SK-N-MC (cell line): ENCODE measurements around the gene TIMM21.

ENCODE experiments used
- DNase-seq: peaks from one replicate; pipeline ENCODE4 v3.0.0-alpha.2; 2011; ENCODE audit warnings: low read depth, low spot score
- H3K27ac ChIP-seq: fragments of 200-600 bp; sonication (generic); 2 replicates; pipeline ENCODE4 v1.5.1; 2016; ENCODE audit warnings: mixed run types
- H3K36me3 ChIP-seq: fragments of 200-600 bp; sonication (generic); 2 replicates; pipeline ENCODE4 v1.6.1; 2017; ENCODE audit warnings: antibody characterized with exemption, low read length, mixed read lengths; ENCODE audit not compliant: insufficient read depth
- H3K4me3 ChIP-seq: fragments of 200-600 bp; sonication (generic); 2 replicates; pipeline ENCODE4 v1.5.1; 2016
- H3K9ac ChIP-seq: fragments of 200-600 bp; sonication (generic); 2 replicates; pipeline ENCODE4 v1.8.0; 2017; ENCODE audit warnings: mixed run types, mixed read lengths; ENCODE audit not compliant: insufficient read length
- H3K9me3 ChIP-seq: fragments of 200-600 bp; sonication (generic); 2 replicates; pipeline ENCODE4 v1.6.1; 2017; ENCODE audit warnings: low read depth, mild to moderate bottlenecking, antibody characterized with exemption, low read length, moderate library complexity, mixed read lengths
- EZH2 ChIP-seq: fragments of 200-600 bp; sonication (generic); IDR thresholded peaks from one replicate; pipeline ENCODE4 v1.6.1; 2017; ENCODE audit warnings: antibody characterized with exemption
- FOXP2 ChIP-seq: optimal IDR thresholded peaks from 2 replicates; pipeline ENCODE3; 2011; ENCODE audit warnings: mild to moderate bottlenecking, moderate library complexity; ENCODE audit not compliant: insufficient read depth; ENCODE audit errors: extremely low read length, control extremely low read depth
- POLR2AphosphoS5 ChIP-seq: IDR thresholded peaks from 2 replicates; pipeline ENCODE4 v1.6.1; 2012; ENCODE audit warnings: mild to moderate bottlenecking, low read depth, low read length, borderline replicate concordance

TIMM21 gene

GRCh38 chr18:74147779-74148542 is at the start of gene TIMM21, which contains the start of gene FBXO15:
TIMM21 (plus strand) TSS chr18:74148523; CDS start chr18:74148809, 286 bp downstream.
FBXO15 (minus strand) TSS chr18:74147834; CDS start chr18:74147785, 49 bp downstream.
- peak; percentile 92 for DNase-seq
- H3K27ac ChIP-seq, result peak within 1 kb of the TSS; percentile 96
- peak within 1 kb of the TSS; percentile 88 for H3K4me3 ChIP-seq
- H3K36me3 ChIP-seq, result peaks cover 13% of the 10 kb centered on the region
- no peaks in the 10 kb centered on the region for H3K9me3 ChIP-seq
- TF ChIP-seq FOXP2, result no peak
- TF ChIP-seq POLR2AphosphoS5, result peak; percentile 79; the same call in 1 of the 2 replicates
- peak within 1 kb of the TSS; percentile 95 for H3K9ac ChIP-seq

DNA sequence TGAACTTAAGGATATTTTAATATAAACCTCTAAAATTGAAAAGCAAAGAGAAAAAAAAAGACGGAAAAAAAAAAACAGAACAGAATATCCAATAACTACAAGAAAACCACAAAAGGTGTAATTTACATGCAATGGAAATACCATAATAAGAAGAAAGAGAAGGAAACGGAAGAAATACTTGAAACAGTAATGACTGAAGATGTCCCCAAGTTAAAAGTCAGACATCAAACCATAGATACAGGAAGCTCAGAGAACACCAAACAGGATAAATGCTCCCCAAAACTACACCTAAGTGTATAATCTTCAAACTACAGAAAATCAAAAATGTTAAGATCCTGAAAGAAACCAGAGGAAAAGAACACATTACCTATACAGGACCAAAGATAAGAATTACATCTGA is 39.9 kb upstream of the TIMM21 start:
- DNase-seq, result no peak
- no peak for TF ChIP-seq FOXP2
- no peak for TF ChIP-seq EZH2
- no peak for TF ChIP-seq POLR2AphosphoS5
- H3K9ac ChIP-seq, result no peak overlapping the region

DNA sequence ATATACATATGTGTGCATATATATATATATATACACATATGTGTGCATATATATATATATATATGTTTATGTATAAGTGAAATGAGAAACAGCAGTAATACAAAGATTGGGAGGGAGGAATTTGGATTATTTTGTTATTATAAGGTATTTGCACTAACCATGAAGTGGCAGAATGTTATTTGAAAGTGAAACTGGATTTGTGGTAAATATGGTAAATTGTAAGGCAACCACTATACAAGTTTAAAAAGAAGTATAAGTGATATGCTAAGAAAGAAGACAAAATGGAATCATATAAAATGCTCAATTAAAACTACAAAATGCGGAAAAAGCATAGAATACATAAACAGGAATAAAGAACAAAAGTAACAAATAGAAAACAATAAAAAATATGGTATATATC is 38.2 kb upstream of the TIMM21 start:
- Histone ChIP-seq H3K36me3 (no peaks in the 10 kb centered on the region), H3K27ac (no peak overlapping the region), H3K4me3 (no peak overlapping the region), H3K9me3 (no peaks in the 10 kb centered on the region), H3K9ac (no peak overlapping the region)
- DNase-seq, result no peak
- no peak for TF ChIP-seq FOXP2
- TF ChIP-seq POLR2AphosphoS5, result no peak
- no peak for TF ChIP-seq EZH2

More for the DNA sequence above, 39.9 kb upstream of the TIMM21 start:
- Histone ChIP-seq H3K9me3 (no peaks in the 10 kb centered on the region), H3K36me3 (no peaks in the 10 kb centered on the region), H3K27ac (no peak overlapping the region), H3K4me3 (no peak overlapping the region)

DNA sequence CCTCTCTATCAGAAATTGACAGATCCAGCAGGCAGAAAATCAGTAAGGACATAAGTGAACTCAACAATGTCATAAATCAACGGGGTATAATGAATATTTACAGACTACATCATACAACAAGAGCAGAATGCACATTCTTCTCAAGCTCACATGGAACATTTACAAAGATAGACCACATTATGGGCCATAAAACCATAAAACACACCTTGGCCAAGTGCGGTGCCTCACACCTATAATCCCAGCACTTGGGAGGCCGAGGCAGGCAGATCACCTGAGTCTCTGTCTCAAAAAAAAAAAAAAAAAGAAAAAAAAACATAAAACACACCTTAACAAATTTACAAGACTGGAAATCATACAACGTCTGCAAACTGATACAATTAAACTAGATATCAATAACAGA is 37.3 kb upstream of the TIMM21 start:
- TF ChIP-seq EZH2, result no peak
- TF ChIP-seq FOXP2, result no peak
- no peak for TF ChIP-seq POLR2AphosphoS5
- DNase-seq, result no peak
- no peak overlapping the region for H3K4me3 ChIP-seq

DNA sequence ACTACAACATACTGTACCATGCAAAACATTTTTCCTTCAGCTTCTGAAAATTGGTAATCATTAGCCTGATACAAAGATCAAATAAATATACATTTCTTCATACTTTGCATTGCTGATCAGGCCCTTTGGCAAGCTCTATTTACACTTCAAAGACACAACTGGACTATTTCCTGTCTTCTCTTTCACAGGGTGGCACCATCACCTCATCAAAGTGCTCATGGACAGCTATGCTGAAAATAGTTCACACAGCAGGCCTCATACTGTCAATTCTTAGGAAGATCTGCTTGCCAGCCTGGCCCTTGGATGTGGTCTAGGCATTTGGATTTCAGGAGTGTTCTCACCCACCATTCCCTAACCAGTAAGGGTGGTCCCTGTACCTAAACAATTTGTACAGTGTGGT is 34.6 kb upstream of the TIMM21 start:
- H3K9ac ChIP-seq, result no peak overlapping the region
- H3K27ac ChIP-seq, result no peak overlapping the region
- DNase-seq, result no peak
- no peak for TF ChIP-seq FOXP2
- no peak for TF ChIP-seq POLR2AphosphoS5
- no peak for TF ChIP-seq EZH2
- no peaks in the 10 kb centered on the region for H3K36me3 ChIP-seq
- H3K9me3 ChIP-seq, result no peaks in the 10 kb centered on the region
- H3K4me3 ChIP-seq, result no peak overlapping the region

More for the DNA sequence above, 37.3 kb upstream of the TIMM21 start:
- Histone ChIP-seq H3K9me3 (no peaks in the 10 kb centered on the region), H3K9ac (no peak overlapping the region), H3K27ac (no peak overlapping the region), H3K36me3 (no peaks in the 10 kb centered on the region)

DNA sequence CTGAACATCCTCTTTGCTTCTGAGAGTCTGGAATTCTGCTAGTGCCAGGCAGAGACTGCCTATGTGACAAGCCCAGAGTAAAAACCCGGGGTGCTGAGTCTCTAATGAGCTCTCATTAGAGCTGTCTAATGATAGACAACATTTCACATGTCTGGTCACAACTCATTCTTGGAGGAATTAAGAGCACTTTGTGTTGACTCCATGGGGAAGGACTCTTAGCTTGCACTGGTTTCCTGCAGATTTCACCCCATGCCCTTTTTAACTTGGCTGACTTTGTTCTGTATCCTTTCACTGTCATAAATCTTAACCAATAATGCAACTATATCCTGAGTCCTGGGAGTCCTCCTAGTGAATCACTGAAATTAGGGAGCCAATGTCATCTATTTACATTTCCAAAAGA is 34.2 kb upstream of the TIMM21 start:
- TF ChIP-seq EZH2, result no peak
- no peak for TF ChIP-seq FOXP2
- no peak for TF ChIP-seq POLR2AphosphoS5

GRCh38 chr18:74115046-74115445 is 33.3 kb upstream of the TIMM21 start:
- DNase-seq, result no peak
- Histone ChIP-seq H3K27ac (no peak overlapping the region), H3K4me3 (no peak overlapping the region), H3K9me3 (no peaks in the 10 kb centered on the region), H3K36me3 (no peaks in the 10 kb centered on the region), H3K9ac (no peak overlapping the region)
- TF ChIP-seq FOXP2 (no peak), POLR2AphosphoS5 (no peak), EZH2 (no peak)

More for the DNA sequence above, 34.2 kb upstream of the TIMM21 start:
- H3K9ac ChIP-seq, result no peak overlapping the region
- DNase-seq, result no peak
- no peak overlapping the region for H3K4me3 ChIP-seq
- H3K36me3 ChIP-seq, result no peaks in the 10 kb centered on the region
- H3K27ac ChIP-seq, result no peak overlapping the region
- no peaks in the 10 kb centered on the region for H3K9me3 ChIP-seq

DNA sequence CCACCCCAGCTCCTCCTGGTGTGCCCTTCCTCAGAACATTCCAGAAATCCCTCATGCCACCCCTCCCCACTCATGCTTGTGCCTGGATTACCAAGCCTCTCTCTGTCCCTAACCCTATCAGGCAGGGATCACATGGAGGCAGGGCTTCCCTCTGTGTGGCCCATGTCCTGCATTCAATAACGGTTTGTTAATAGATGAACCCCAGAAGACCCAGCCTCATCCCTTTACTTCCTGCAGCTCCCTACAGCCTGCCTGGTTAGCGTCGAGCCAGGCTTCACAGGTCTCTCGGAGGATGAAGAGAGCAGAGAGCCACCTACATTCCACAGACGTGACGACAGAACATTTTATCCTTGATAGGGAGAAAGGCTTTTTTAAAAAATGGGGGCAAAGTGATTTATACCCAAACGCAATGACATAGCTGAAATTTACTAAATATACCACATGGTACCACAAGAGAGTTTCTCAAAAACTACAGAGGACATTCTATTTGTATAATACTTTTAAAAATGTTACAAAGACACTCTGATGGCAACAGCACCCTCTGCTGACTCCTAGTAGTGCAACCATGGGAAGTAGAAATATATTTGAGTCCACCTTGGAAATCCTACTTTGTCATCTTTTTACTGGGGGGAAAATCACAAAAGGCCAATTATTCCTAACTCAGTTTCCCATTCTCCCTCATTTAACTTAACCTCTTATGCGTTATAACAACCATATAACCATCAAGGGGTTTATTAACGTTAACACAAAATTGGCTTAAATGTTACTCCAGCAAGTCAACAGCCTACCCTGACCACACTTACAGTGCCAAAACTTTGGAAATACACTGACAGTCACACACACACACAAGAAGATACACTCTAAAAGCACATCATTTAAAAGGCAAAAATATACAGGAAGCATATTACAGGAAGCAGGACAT is 31.4 kb upstream of the TIMM21 start:
- Histone ChIP-seq H3K9ac (no peak overlapping the region), H3K27ac (no peak overlapping the region), H3K9me3 (no peaks in the 10 kb centered on the region), H3K4me3 (no peak overlapping the region), H3K36me3 (no peaks in the 10 kb centered on the region)
- DNase-seq, result peak; percentile 56
- TF ChIP-seq EZH2 (no peak), POLR2AphosphoS5 (no peak), FOXP2 (no peak)
